Glutamatergic neuron (in vitro differentiated cells): ENCODE data around the gene REV3L. TPM values are rescaled to one million over a fixed set of nuclear protein-coding genes. Genes with fewer than 3 reads are reported as not detected.

Experiments
- DNase-seq: peaks from one replicate; pipeline ENCODE4 v3.0.0; 2022
- H3K27ac Mint-ChIP-seq: one replicate; pipeline ENCODE4 v1.8.0; 2020; ENCODE audit warnings: mild to moderate bottlenecking, mixed read lengths, inconsistent platforms; ENCODE audit not compliant: unreplicated experiment
- H3K27me3 Mint-ChIP-seq: one replicate; pipeline ENCODE4 v1.8.0; 2020; ENCODE audit warnings: mild to moderate bottlenecking, moderate library complexity, mixed read lengths, inconsistent platforms; ENCODE audit not compliant: unreplicated experiment
- H3K36me3 Mint-ChIP-seq: one replicate; pipeline ENCODE4 v1.8.0; 2020; ENCODE audit warnings: mild to moderate bottlenecking, mixed read lengths, inconsistent platforms; ENCODE audit not compliant: unreplicated experiment
- H3K4me1 Mint-ChIP-seq: one replicate; pipeline ENCODE4 v1.8.0; 2020; ENCODE audit warnings: mild to moderate bottlenecking, low read depth, mixed read lengths, inconsistent platforms; ENCODE audit not compliant: unreplicated experiment
- H3K4me3 Mint-ChIP-seq: one replicate; pipeline ENCODE4 v1.8.0; 2020; ENCODE audit warnings: mild to moderate bottlenecking, mixed read lengths, inconsistent platforms; ENCODE audit not compliant: unreplicated experiment
- H3K9me3 Mint-ChIP-seq: one replicate; pipeline ENCODE4 v1.8.0; 2020; ENCODE audit warnings: mild to moderate bottlenecking, moderate library complexity, mixed read lengths, inconsistent platforms; ENCODE audit not compliant: unreplicated experiment
- total RNA-seq: library from RNA; stranded (reverse); fragmentation: NEBNext Ultra II Directional; extraction: Animal tissue kit (Norgen Biotek cat#: 25700); gene quantifications from one replicate; pipeline ENCODE4 v1.2.1, GENCODE V29; 2021; ENCODE audit not compliant: unreplicated experiment
- TF ChIP-seq, protein P1 (sequence below): fragments of 200-600 bp; sonication (generic); IDR thresholded peaks from one replicate; pipeline ENCODE4 v1.5.0; 2021; ENCODE audit not compliant: partially characterized antibody, unreplicated experiment

REV3L gene
- total RNA-seq, 1 donor from 2014 or later = 33.3 TPM

DNA sequence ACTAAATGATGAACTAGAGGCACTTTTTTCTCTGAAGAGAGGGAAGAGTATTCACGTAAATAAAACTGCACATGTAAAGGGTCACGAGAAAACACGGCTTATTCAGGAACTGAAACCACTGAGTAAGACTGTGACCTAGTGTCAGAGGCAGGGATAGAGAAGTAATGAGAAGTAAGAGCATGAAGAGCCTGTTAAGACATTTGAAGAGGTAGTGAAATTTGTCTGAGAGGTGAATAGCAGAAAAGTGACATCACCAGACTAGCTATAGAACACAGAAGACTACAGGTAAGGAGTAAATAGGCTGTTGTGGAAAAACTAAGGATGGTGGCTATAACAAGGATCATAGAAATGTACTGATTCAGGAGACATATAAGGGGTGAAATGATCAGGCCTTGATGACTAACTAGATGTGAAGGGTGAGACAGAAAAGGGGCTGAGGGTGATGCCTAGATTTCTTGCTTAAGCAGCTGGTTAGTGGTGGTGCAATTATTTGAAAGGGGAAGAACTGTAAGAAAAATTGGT, 76.8 kb downstream of the REV3L start:
- TF ChIP-seq, protein P1, sequence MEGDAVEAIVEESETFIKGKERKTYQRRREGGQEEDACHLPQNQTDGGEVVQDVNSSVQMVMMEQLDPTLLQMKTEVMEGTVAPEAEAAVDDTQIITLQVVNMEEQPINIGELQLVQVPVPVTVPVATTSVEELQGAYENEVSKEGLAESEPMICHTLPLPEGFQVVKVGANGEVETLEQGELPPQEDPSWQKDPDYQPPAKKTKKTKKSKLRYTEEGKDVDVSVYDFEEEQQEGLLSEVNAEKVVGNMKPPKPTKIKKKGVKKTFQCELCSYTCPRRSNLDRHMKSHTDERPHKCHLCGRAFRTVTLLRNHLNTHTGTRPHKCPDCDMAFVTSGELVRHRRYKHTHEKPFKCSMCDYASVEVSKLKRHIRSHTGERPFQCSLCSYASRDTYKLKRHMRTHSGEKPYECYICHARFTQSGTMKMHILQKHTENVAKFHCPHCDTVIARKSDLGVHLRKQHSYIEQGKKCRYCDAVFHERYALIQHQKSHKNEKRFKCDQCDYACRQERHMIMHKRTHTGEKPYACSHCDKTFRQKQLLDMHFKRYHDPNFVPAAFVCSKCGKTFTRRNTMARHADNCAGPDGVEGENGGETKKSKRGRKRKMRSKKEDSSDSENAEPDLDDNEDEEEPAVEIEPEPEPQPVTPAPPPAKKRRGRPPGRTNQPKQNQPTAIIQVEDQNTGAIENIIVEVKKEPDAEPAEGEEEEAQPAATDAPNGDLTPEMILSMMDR = no peak
- Mint-ChIP-seq H3K4me1 (no peaks in the 10 kb centered on the region), H3K36me3 (peaks cover 6% of the 10 kb centered on the region), H3K4me3 (no peak overlapping the region), H3K27ac (no peak overlapping the region), H3K9me3 (no peaks in the 10 kb centered on the region), H3K27me3 (no peaks in the 10 kb centered on the region)
- no peak for DNase-seq

GRCh38 chr6:111403388-111403787, 79.6 kb downstream of the REV3L start:
- no peak for DNase-seq
- Mint-ChIP-seq H3K4me3 (no peak overlapping the region), H3K27ac (no peak overlapping the region), H3K4me1 (no peaks in the 10 kb centered on the region), H3K36me3 (peaks cover 6% of the 10 kb centered on the region), H3K27me3 (no peaks in the 10 kb centered on the region), H3K9me3 (no peaks in the 10 kb centered on the region)
- TF ChIP-seq, protein P1 = no peak

- Mint-ChIP-seq H3K4me3 (no peak overlapping the region), H3K27me3 (peaks cover 4% of the 10 kb centered on the region), H3K4me1 (no peaks in the 10 kb centered on the region), H3K9me3 (no peaks in the 10 kb centered on the region), H3K36me3 (peaks cover 6% of the 10 kb centered on the region), H3K27ac (no peak overlapping the region)
- DNase-seq = no peak
- TF ChIP-seq, protein P1 = no peak
These were observed 83.4 kb downstream of the REV3L start for GRCh38 chr6:111399626-111400025.

- H3K36me3 Mint-ChIP-seq = peaks cover 11% of the 10 kb centered on the region
- H3K27ac Mint-ChIP-seq = no peak overlapping the region
- TF ChIP-seq, protein P1 = no peak
- H3K27me3 Mint-ChIP-seq = no peaks in the 10 kb centered on the region
- no peak for DNase-seq
- H3K4me1 Mint-ChIP-seq = no peaks in the 10 kb centered on the region
- no peak overlapping the region for H3K4me3 Mint-ChIP-seq
- H3K9me3 Mint-ChIP-seq = no peaks in the 10 kb centered on the region
These were observed 94.3 kb downstream of the REV3L start for GRCh38 chr6:111388681-111389080.

GRCh38 chr6:111382476-111383294, 100.3 kb downstream of the REV3L start:
- peaks cover 17% of the 10 kb centered on the region for H3K36me3 Mint-ChIP-seq
- DNase-seq = no peak
- no peaks in the 10 kb centered on the region for H3K27me3 Mint-ChIP-seq
- no peak overlapping the region for H3K4me3 Mint-ChIP-seq
- no peak overlapping the region for H3K27ac Mint-ChIP-seq
- TF ChIP-seq, protein P1 = no peak
- no peaks in the 10 kb centered on the region for H3K9me3 Mint-ChIP-seq
- no peaks in the 10 kb centered on the region for H3K4me1 Mint-ChIP-seq
